Vagina (tissue), 2 donors: ENCODE data around the gene CFDP1. TPM values are rescaled to one million over a fixed set of nuclear protein-coding genes. Genes with fewer than 3 reads are reported as not detected.

Experiments used
- DNase-seq, 2 donors: peaks; one replicate each; pipeline ENCODE4 v3.0.0-alpha.2; 2017; ENCODE audit errors: extremely low spot score in 2 of 2
- H3K27ac ChIP-seq: fragments of 200-600 bp; sonication (generic); one replicate; pipeline ENCODE4 v1.5.1; 2019
- H3K27me3 ChIP-seq: fragments of 200-600 bp; sonication (generic); one replicate; pipeline ENCODE4 v1.5.1; 2019
- H3K36me3 ChIP-seq, 2 donors: fragments of 200-600 bp; sonication (generic); one replicate each; pipeline ENCODE4 v1.5.1; 2017 to 2019
- H3K4me1 ChIP-seq: fragments of 200-600 bp; sonication (generic); one replicate; pipeline ENCODE4 v1.5.1; 2019
- H3K4me3 ChIP-seq, 2 donors: fragments of 200-600 bp; sonication (generic); 1 replicate in 1 of 2; 2 replicates in 1 of 2; pipeline ENCODE4 v1.5.1; 2016 to 2019
- H3K9me3 ChIP-seq: fragments of 200-600 bp; sonication (generic); one replicate; pipeline ENCODE4 v1.5.1; 2019
- CTCF ChIP-seq, 3 experiments: fragments of 450-650 bp in 2 of 3; fragments of 200-600 bp in 1 of 3; sonication (generic) in 1 of 3; IDR thresholded peaks; one replicate each; pipeline ENCODE4 v1.5.1; 2017 to 2019; ENCODE audit warnings: antibody characterized with exemption in 3 of 3, mild to moderate bottlenecking in 2 of 3, moderate library complexity in 2 of 3
- POLR2A ChIP-seq, 2 donors: fragments of 450-650 bp; IDR thresholded peaks; one replicate each; pipeline ENCODE4 v1.6.1; 2017; ENCODE audit warnings: antibody characterized with exemption in 2 of 2, mild to moderate bottlenecking in 2 of 2, moderate library complexity in 2 of 2
- POLR2AphosphoS5 ChIP-seq, 2 donors: sonication (generic); formaldehyde crosslinking; IDR thresholded peaks; one replicate each; pipeline ENCODE4 v1.9.0; 2017; ENCODE audit warnings: antibody characterized with exemption in 2 of 2, mild to moderate bottlenecking in 2 of 2, low read depth in 1 of 2; ENCODE audit not compliant: insufficient read depth in 1 of 2
- intact Hi-C: fragments of 100-400 bp; cut with DNase I; formaldehyde crosslinking; loops from one replicate; pipeline ENCODE4 v1.15.1; 2023
- total RNA-seq: library from RNA; depleted of rRNA; stranded (reverse); fragments of >200 nt; gene quantifications from one replicate; pipeline ENCODE4 v1.2.3, GENCODE V29; 2016

The CFDP1 gene
- total RNA-seq, 1 donor from 2014 or later, result 45.7 TPM

- Histone ChIP-seq H3K27me3 (no peaks in the 10 kb centered on the region), H3K4me1 (peaks cover 93% of the 10 kb centered on the region), H3K27ac (peak overlapping the region; percentile 88), H3K4me3 (peak overlapping the region; percentile 57 to 85), H3K9me3 (no peaks in the 10 kb centered on the region), H3K36me3 (no peaks in the 10 kb centered on the region)
- no peak for TF ChIP-seq CTCF (IDR thresholded peaks at IDR 0.05)
- no peak for TF ChIP-seq POLR2AphosphoS5 (IDR thresholded peaks at IDR 0.05; ENCODE audit: insufficient read depth in 1 of 2, low read depth in 1 of 2)
- intact Hi-C loops, result loop anchor here (5.0 kb wide), 1 partner anchor 51 kb away; no protein-coding TSS in a partner anchor
- DNase-seq, result no peak
These were observed 182.5 kb downstream of the CFDP1 start for GRCh38 chr16:75250809-75251279.

- TF ChIP-seq POLR2A (IDR thresholded peaks at IDR 0.05), result no peak
- no peak for TF ChIP-seq CTCF (IDR thresholded peaks at IDR 0.05)
- TF ChIP-seq POLR2AphosphoS5 (IDR thresholded peaks at IDR 0.05; ENCODE audit: insufficient read depth in 1 of 2, low read depth in 1 of 2), result no peak
- H3K27me3 ChIP-seq, result no peaks in the 10 kb centered on the region
- intact Hi-C loops, result loop anchor here (5.0 kb wide), 1 partner anchor 52 kb away; no protein-coding TSS in a partner anchor
- peaks cover 92% of the 10 kb centered on the region for H3K4me1 ChIP-seq
- H3K4me3 ChIP-seq, result peak overlapping the region; percentile 57 to 85
- no peaks in the 10 kb centered on the region for H3K36me3 ChIP-seq
- no peaks in the 10 kb centered on the region for H3K9me3 ChIP-seq
- peak overlapping the region; percentile 88 for H3K27ac ChIP-seq
- DNase-seq, result no peak
These were observed 183.1 kb downstream of the CFDP1 start for GRCh38 chr16:75250089-75250808.

- intact Hi-C loops, result no loop called here
- no peak for TF ChIP-seq POLR2A (IDR thresholded peaks at IDR 0.05)
- no peak for TF ChIP-seq POLR2AphosphoS5 (IDR thresholded peaks at IDR 0.05; ENCODE audit: insufficient read depth in 1 of 2, low read depth in 1 of 2)
- TF ChIP-seq CTCF (IDR thresholded peaks at IDR 0.05), result no peak
- peak overlapping the region; percentile 88 for H3K27ac ChIP-seq
- no peaks in the 10 kb centered on the region for H3K36me3 ChIP-seq
- no peak for DNase-seq
- no peaks in the 10 kb centered on the region for H3K27me3 ChIP-seq
- peaks cover 92% of the 10 kb centered on the region for H3K4me1 ChIP-seq
- peak overlapping the region; percentile 57 to 85 for H3K4me3 ChIP-seq
- no peaks in the 10 kb centered on the region for H3K9me3 ChIP-seq
These were observed 183.9 kb downstream of the CFDP1 start for GRCh38 chr16:75249441-75249840.

- peak overlapping the region; percentile 88 for H3K27ac ChIP-seq
- H3K4me1 ChIP-seq, result peaks cover 92% of the 10 kb centered on the region
- H3K4me3 ChIP-seq, result peak overlapping the region in 1 of 2 donors; percentile 4
- DNase-seq, result no peak
- no peaks in the 10 kb centered on the region for H3K36me3 ChIP-seq
- H3K9me3 ChIP-seq, result no peaks in the 10 kb centered on the region
- H3K27me3 ChIP-seq, result no peaks in the 10 kb centered on the region
- intact Hi-C loops, result no loop called here
- TF ChIP-seq POLR2AphosphoS5 (IDR thresholded peaks at IDR 0.05; ENCODE audit: insufficient read depth in 1 of 2, low read depth in 1 of 2), result no peak
- TF ChIP-seq CTCF (IDR thresholded peaks at IDR 0.05), result no peak
- no peak for TF ChIP-seq POLR2A (IDR thresholded peaks at IDR 0.05)
These were observed 184.5 kb downstream of the CFDP1 start for GRCh38 chr16:75248536-75249380.
